ENCODE measurements around the gene AURKB. TPM values are rescaled to one million over a fixed set of nuclear protein-coding genes. Genes with fewer than 3 reads are reported as not detected.
A peak's percentile ranks its signal among the peaks of the same experiment; 100 is the strongest.

Gene AURKB
- total RNA-seq, 1 experiment from 2014 or later, result 89.4 TPM

GRCh38 chr17:8234361-8235270 is 24.2 kb upstream of the AURKB start:
- H3K36me3 Mint-ChIP-seq (ENCODE audit: insufficient read depth, unreplicated experiment), result no peaks in the 10 kb centered on the region

GRCh38 chr17:8231701-8232100 is 21.3 kb upstream of the AURKB start:
- Mint-ChIP-seq H3K9me3 (ENCODE audit: unreplicated experiment) (no peaks in the 10 kb centered on the region), H3K27ac (ENCODE audit: unreplicated experiment) (no peak overlapping the region), H3K4me3 (ENCODE audit: unreplicated experiment) (no peak overlapping the region), H3K27me3 (ENCODE audit: insufficient read depth, unreplicated experiment) (no peaks in the 10 kb centered on the region), H3K4me1 (ENCODE audit: low read depth, unreplicated experiment) (peaks cover 7% of the 10 kb centered on the region), H3K36me3 (ENCODE audit: insufficient read depth, unreplicated experiment) (peaks cover 11% of the 10 kb centered on the region)
- Histone ChIP-seq H3K36me3 (ENCODE audit: control insufficient read depth, insufficient read depth, low read length) (no peaks in the 10 kb centered on the region), H3K4me1 (no peaks in the 10 kb centered on the region), H3K9me3 (no peaks in the 10 kb centered on the region), H3K4me3 (ENCODE audit: low read depth, low read length) (no peak overlapping the region), H3K27me3 (replicated peaks; ENCODE audit: control insufficient read depth, insufficient read depth, low read length) (no peaks in the 10 kb centered on the region)
- no peak for DNase-seq
- no peak for TF ChIP-seq CTCF (IDR thresholded peaks at IDR 0.05; ENCODE audit: insufficient read depth in 1 of 2, low read depth in 1 of 2, low read length in 1 of 2, severe bottlenecking in 1 of 2, unreplicated experiment in 1 of 2)
- ChIA-PET POLR2A (no interaction called here), CTCF (no interaction called here)
- BruUV-seq (replicated peaks), result no TSS peak
- intact Hi-C loops (cut with micrococcal nuclease; ENCODE audit: unreplicated experiment), result no loop called here

More at GRCh38 chr17:8234361-8235270, 24.2 kb upstream of the AURKB start:
- no TSS peak for BruUV-seq (replicated peaks)
- no peak for TF ChIP-seq CTCF (IDR thresholded peaks at IDR 0.05; ENCODE audit: insufficient read depth in 1 of 2, low read depth in 1 of 2, low read length in 1 of 2, severe bottlenecking in 1 of 2, unreplicated experiment in 1 of 2)
- H3K9me3 Mint-ChIP-seq (ENCODE audit: unreplicated experiment), result no peaks in the 10 kb centered on the region
- intact Hi-C loops (cut with micrococcal nuclease; ENCODE audit: unreplicated experiment), result no loop called here
- no peak overlapping the region for H3K4me3 Mint-ChIP-seq (ENCODE audit: unreplicated experiment)
- POLR2A ChIA-PET, result no interaction called here
- Histone ChIP-seq H3K27me3 (replicated peaks; ENCODE audit: control insufficient read depth, insufficient read depth, low read length) (no peaks in the 10 kb centered on the region), H3K4me3 (ENCODE audit: low read depth, low read length) (no peak overlapping the region), H3K9me3 (no peaks in the 10 kb centered on the region), H3K4me1 (no peaks in the 10 kb centered on the region), H3K36me3 (ENCODE audit: control insufficient read depth, insufficient read depth, low read length) (no peaks in the 10 kb centered on the region)
- no peaks in the 10 kb centered on the region for H3K4me1 Mint-ChIP-seq (ENCODE audit: low read depth, unreplicated experiment)
- H3K27ac Mint-ChIP-seq (ENCODE audit: unreplicated experiment), result no peak overlapping the region
- CTCF ChIA-PET, result no interaction called here
- no peak for DNase-seq
- no peaks in the 10 kb centered on the region for H3K27me3 Mint-ChIP-seq (ENCODE audit: insufficient read depth, unreplicated experiment)

GRCh38 chr17:8227238-8227581 is 16.8 kb upstream of the AURKB start:
- Mint-ChIP-seq H3K9me3 (ENCODE audit: unreplicated experiment) (no peaks in the 10 kb centered on the region), H3K4me1 (ENCODE audit: low read depth, unreplicated experiment) (peaks cover 9% of the 10 kb centered on the region), H3K27me3 (ENCODE audit: insufficient read depth, unreplicated experiment) (no peaks in the 10 kb centered on the region), H3K27ac (ENCODE audit: unreplicated experiment) (peak overlapping the region; percentile 53), H3K36me3 (ENCODE audit: insufficient read depth, unreplicated experiment) (peaks cover 35% of the 10 kb centered on the region), H3K4me3 (ENCODE audit: unreplicated experiment) (peak overlapping the region; percentile 50)
- no peaks in the 10 kb centered on the region for H3K27me3 ChIP-seq (replicated peaks; ENCODE audit: control insufficient read depth, insufficient read depth, low read length)
- H3K4me1 ChIP-seq, result no peaks in the 10 kb centered on the region
- ChIA-PET POLR2A (no interaction called here), CTCF (no interaction called here)
- H3K4me3 ChIP-seq (ENCODE audit: low read depth, low read length), result no peak overlapping the region; the same call in 1 of the 2 replicates
- H3K9me3 ChIP-seq, result no peaks in the 10 kb centered on the region
- BruUV-seq (replicated peaks), result no TSS peak
- DNase-seq, result no peak
- TF ChIP-seq CTCF (IDR thresholded peaks at IDR 0.05; ENCODE audit: insufficient read depth in 1 of 2, low read depth in 1 of 2, low read length in 1 of 2, severe bottlenecking in 1 of 2, unreplicated experiment in 1 of 2), result no peak
- intact Hi-C loops (cut with micrococcal nuclease; ENCODE audit: unreplicated experiment), result no loop called here
- H3K36me3 ChIP-seq (ENCODE audit: control insufficient read depth, insufficient read depth, low read length), result no peaks in the 10 kb centered on the region
